LNCaP clone FGC (cell line): ENCODE results near the gene TMEM164.

ENCODE experiments used
- DNase-seq: peaks from one replicate; pipeline ENCODE4 v3.0.0-alpha.2; 2011; ENCODE audit warnings: low read depth
- H3K4me3 ChIP-seq: 2 replicates; pipeline ENCODE4 v1.5.1; 2011; ENCODE audit warnings: mild to moderate bottlenecking, low read depth, low read length, control low read depth
- CTCF ChIP-seq: IDR thresholded peaks from 2 replicates; pipeline ENCODE4 v1.5.1; 2012; ENCODE audit warnings: mild to moderate bottlenecking; ENCODE audit not compliant: control insufficient read depth, insufficient read depth; ENCODE audit errors: extremely low read depth

Gene TMEM164

GRCh38 chrX:110125446-110126162 is 122.7 kb downstream of the TMEM164 start:
- no peak for DNase-seq
- peak; percentile 24; the same call in 1 of the 2 replicates for TF ChIP-seq CTCF
- H3K4me3 ChIP-seq, result no peak overlapping the region

- no peak for TF ChIP-seq CTCF
- DNase-seq, result no peak
- H3K4me3 ChIP-seq, result no peak overlapping the region
Observed at GRCh38 chrX:110131031-110131430, 128.1 kb downstream of the TMEM164 start.

- DNase-seq, result no peak
- H3K4me3 ChIP-seq, result no peak overlapping the region
- no peak for TF ChIP-seq CTCF
Observed at GRCh38 chrX:110132450-110133114, 129.7 kb downstream of the TMEM164 start.

- TF ChIP-seq CTCF, result no peak
- DNase-seq, result no peak
- no peak overlapping the region for H3K4me3 ChIP-seq
Observed at GRCh38 chrX:110133735-110134370, 130.9 kb downstream of the TMEM164 start.

GRCh38 chrX:110135618-110136017 is 132.7 kb downstream of the TMEM164 start:
- TF ChIP-seq CTCF, result no peak
- DNase-seq, result no peak
- no peak overlapping the region for H3K4me3 ChIP-seq

- DNase-seq, result no peak
- no peak for TF ChIP-seq CTCF
- H3K4me3 ChIP-seq, result no peak overlapping the region
Observed at GRCh38 chrX:110136136-110136535, 133.2 kb downstream of the TMEM164 start.
